Right atrium auricular region (tissue), 2 donors: ENCODE measurements around the gene SWI5. TPM values are rescaled to one million over a fixed set of nuclear protein-coding genes. Genes with fewer than 3 reads are reported as not detected.

Experiments used
- DNase-seq: peaks from one replicate; pipeline ENCODE4 v3.0.0-alpha.2; 2019; ENCODE audit warnings: low spot score
- H3K27ac ChIP-seq, 2 donors: fragments of 200-600 bp; sonication (generic); 1 replicate in 1 of 2; 2 replicates in 1 of 2; pipeline ENCODE4 v1.5.1; 2016 to 2019
- H3K27me3 ChIP-seq, 2 donors: fragments of 200-600 bp; sonication (generic); one replicate each; pipeline versions ENCODE4 v1.5.1 to v1.6.0; 2017 to 2019
- H3K36me3 ChIP-seq: fragments of 200-600 bp; sonication (generic); one replicate; pipeline ENCODE4 v1.5.1; 2016
- H3K4me1 ChIP-seq, 2 donors: fragments of 200-600 bp; sonication (generic); one replicate each; pipeline versions ENCODE4 v1.5.1 to v1.6.0; 2017 to 2019
- H3K4me3 ChIP-seq, 2 donors: fragments of 200-600 bp; sonication (generic); 1 replicate in 1 of 2; 2 replicates in 1 of 2; pipeline ENCODE4 v1.5.1; 2017 to 2019; ENCODE audit warnings: mild to moderate bottlenecking in 1 of 2, moderate library complexity in 1 of 2
- H3K9me3 ChIP-seq, 2 donors: fragments of 200-600 bp; sonication (generic); one replicate each; pipeline ENCODE4 v1.5.1; 2019
- CTCF ChIP-seq, 2 donors: fragments of 200-600 bp; sonication (generic); IDR thresholded peaks; one replicate each; pipeline ENCODE4 v1.5.1; 2019; ENCODE audit warnings: antibody characterized with exemption in 2 of 2
- total RNA-seq, 2 donors: library from RNA; depleted of rRNA; stranded (reverse); fragments of >200 nt; gene quantifications; one replicate each; pipeline ENCODE4 v1.1.0, GENCODE V29; 2016

The SWI5 gene
- total RNA-seq, 2 donors from 2014 or later: 21.5 to 23.0 TPM

GRCh38 chr9:128257907-128258306 is 18.2 kb upstream of the SWI5 start:
- H3K4me1 ChIP-seq: no peaks in the 10 kb centered on the region
- no peak for DNase-seq
- no peak overlapping the region for H3K27ac ChIP-seq
- H3K9me3 ChIP-seq: no peaks in the 10 kb centered on the region
- H3K36me3 ChIP-seq: peaks cover 63% of the 10 kb centered on the region
- no peak overlapping the region for H3K4me3 ChIP-seq
- TF ChIP-seq CTCF (IDR thresholded peaks at IDR 0.05): no peak
- H3K27me3 ChIP-seq: no peaks in the 10 kb centered on the region

- Histone ChIP-seq H3K27ac (no peak overlapping the region), H3K9me3 (no peaks in the 10 kb centered on the region), H3K36me3 (peaks cover 68% of the 10 kb centered on the region), H3K27me3 (no peaks in the 10 kb centered on the region), H3K4me1 (no peaks in the 10 kb centered on the region), H3K4me3 (no peak overlapping the region)
- no peak for TF ChIP-seq CTCF (IDR thresholded peaks at IDR 0.05)
- DNase-seq: no peak
These were observed 17.8 kb upstream of the SWI5 start for GRCh38 chr9:128258326-128258725.

- H3K4me1 ChIP-seq: no peaks in the 10 kb centered on the region
These were observed 16.9 kb upstream of the SWI5 start for GRCh38 chr9:128259156-128259555.

GRCh38 chr9:128260340-128260739 is 15.7 kb upstream of the SWI5 start:
- no peak for DNase-seq
- no peak overlapping the region for H3K4me3 ChIP-seq
- no peaks in the 10 kb centered on the region for H3K9me3 ChIP-seq
- no peaks in the 10 kb centered on the region for H3K4me1 ChIP-seq
- H3K27ac ChIP-seq: no peak overlapping the region
- peaks cover 85% of the 10 kb centered on the region for H3K36me3 ChIP-seq
- no peaks in the 10 kb centered on the region for H3K27me3 ChIP-seq
- no peak for TF ChIP-seq CTCF (IDR thresholded peaks at IDR 0.05)

More at GRCh38 chr9:128259156-128259555, 16.9 kb upstream of the SWI5 start:
- H3K4me3 ChIP-seq: no peak overlapping the region
- no peaks in the 10 kb centered on the region for H3K27me3 ChIP-seq
- H3K9me3 ChIP-seq: no peaks in the 10 kb centered on the region
- peaks cover 73% of the 10 kb centered on the region for H3K36me3 ChIP-seq
- no peak for DNase-seq
- no peak overlapping the region for H3K27ac ChIP-seq
- TF ChIP-seq CTCF (IDR thresholded peaks at IDR 0.05): no peak

- peaks cover 95% of the 10 kb centered on the region for H3K36me3 ChIP-seq
- no peaks in the 10 kb centered on the region for H3K9me3 ChIP-seq
- no peak overlapping the region for H3K4me3 ChIP-seq
- no peaks in the 10 kb centered on the region for H3K27me3 ChIP-seq
- TF ChIP-seq CTCF (IDR thresholded peaks at IDR 0.05): no peak
- H3K27ac ChIP-seq: no peak overlapping the region
- no peaks in the 10 kb centered on the region for H3K4me1 ChIP-seq
- no peak for DNase-seq
These were observed 13.4 kb upstream of the SWI5 start for GRCh38 chr9:128262687-128263086.

GRCh38 chr9:128265348-128265847 is 10.7 kb upstream of the SWI5 start:
- Histone ChIP-seq H3K27me3 (no peaks in the 10 kb centered on the region), H3K4me3 (no peak overlapping the region), H3K4me1 (no peaks in the 10 kb centered on the region), H3K36me3 (peaks cover 77% of the 10 kb centered on the region), H3K9me3 (no peaks in the 10 kb centered on the region), H3K27ac (no peak overlapping the region)
- TF ChIP-seq CTCF (IDR thresholded peaks at IDR 0.05): no peak
- DNase-seq: no peak
